Subcutaneous adipose tissue (tissue), 4 donors: ENCODE measurements around the gene LMNB1. TPM values are rescaled to one million over a fixed set of nuclear protein-coding genes. Genes with fewer than 3 reads are reported as not detected.

ENCODE experiments used
- total RNA-seq, 4 donors: library from RNA; depleted of rRNA; stranded (reverse); fragments of >200 nt; gene quantifications; one replicate each; pipeline ENCODE4 v1.1.0, GENCODE V29; 2016
- TF ChIP-seq, protein P1 (sequence below): fragments of 450-650 bp; IDR thresholded peaks from one replicate; pipeline ENCODE4 v1.5.1; 2016; ENCODE audit warnings: low read depth, mild to moderate bottlenecking, control low read depth, antibody characterized with exemption, moderate library complexity

Gene LMNB1
- total RNA-seq, 4 donors from 2014 or later: 4.1 to 14.4 (median 9.5) TPM

DNA sequence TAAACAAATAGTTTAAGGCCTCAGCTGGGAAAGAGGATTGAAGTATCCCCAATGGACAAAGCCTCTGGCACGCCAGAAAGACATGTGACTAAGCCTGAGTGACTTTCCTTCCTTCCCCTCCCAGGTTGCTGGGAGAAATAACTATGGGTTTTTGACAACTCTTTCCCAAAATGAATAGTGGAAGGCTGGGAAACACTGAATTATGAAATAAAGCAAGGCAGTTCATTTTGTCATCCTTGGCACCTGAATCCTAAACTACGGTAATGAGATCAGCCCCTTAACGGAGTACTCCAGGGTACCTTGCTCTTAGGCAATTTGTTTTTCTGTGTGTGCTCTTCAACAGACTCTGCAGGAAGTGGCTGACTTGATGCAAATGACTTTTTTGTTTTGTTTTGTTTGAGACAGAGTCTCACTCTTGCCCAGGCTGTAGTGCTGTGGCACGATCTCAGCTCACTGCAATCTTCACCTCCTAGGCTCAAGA is 75.2 kb downstream of the LMNB1 start:
- TF ChIP-seq, protein P1, sequence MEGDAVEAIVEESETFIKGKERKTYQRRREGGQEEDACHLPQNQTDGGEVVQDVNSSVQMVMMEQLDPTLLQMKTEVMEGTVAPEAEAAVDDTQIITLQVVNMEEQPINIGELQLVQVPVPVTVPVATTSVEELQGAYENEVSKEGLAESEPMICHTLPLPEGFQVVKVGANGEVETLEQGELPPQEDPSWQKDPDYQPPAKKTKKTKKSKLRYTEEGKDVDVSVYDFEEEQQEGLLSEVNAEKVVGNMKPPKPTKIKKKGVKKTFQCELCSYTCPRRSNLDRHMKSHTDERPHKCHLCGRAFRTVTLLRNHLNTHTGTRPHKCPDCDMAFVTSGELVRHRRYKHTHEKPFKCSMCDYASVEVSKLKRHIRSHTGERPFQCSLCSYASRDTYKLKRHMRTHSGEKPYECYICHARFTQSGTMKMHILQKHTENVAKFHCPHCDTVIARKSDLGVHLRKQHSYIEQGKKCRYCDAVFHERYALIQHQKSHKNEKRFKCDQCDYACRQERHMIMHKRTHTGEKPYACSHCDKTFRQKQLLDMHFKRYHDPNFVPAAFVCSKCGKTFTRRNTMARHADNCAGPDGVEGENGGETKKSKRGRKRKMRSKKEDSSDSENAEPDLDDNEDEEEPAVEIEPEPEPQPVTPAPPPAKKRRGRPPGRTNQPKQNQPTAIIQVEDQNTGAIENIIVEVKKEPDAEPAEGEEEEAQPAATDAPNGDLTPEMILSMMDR: no peak

DNA sequence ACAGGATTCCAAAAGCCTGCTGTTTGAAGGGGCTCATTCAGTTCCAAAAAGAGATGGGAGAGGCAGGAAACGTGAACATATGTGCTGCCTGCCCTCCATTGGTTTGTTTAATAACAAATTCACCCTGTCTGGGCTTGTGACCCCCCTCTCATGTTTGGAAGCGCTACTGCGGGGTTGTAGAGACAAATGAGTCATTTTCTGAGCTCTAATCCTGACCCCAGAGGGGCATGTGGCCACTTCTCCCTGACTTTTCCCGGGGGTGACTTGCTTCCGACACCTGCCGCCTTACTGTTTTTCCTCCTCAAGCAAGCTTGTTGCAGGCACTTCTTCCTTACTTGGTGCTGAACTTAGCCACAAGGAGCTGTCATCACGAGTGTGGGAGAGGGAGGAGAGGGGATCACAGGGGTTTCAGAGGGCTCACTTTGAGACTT is 75.9 kb downstream of the LMNB1 start:
- TF ChIP-seq, protein P1: no peak

DNA sequence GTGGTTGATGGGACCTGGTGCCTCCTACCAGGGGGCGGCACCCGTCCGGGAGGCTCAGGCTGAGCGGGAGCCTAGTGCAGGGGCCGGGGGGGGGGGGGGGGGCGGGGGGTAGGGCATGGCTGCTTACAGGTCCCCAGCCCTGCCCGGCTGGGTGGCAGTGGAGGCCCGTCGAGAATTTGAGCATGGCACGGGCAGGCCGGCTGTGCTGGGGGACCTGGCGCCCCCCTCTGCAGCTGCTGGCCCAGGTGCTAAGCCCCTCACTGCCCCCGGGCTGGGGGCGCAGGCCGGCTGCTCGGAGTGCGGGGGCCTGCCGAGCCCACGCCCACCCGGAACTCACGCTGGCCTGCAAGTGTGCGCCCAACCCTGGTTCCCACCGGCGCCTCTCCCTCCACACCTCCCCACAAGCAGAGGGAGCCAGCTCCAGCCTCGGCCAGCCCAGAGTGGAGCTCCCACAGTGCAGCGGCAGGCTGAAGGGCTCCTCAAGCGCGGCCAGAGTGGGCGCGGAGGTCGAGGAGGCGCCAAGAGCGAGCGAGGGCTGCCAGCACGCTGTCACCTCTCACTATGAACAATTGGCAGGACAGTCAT is 77.7 kb downstream of the LMNB1 start:
- TF ChIP-seq, protein P1: no peak

DNA sequence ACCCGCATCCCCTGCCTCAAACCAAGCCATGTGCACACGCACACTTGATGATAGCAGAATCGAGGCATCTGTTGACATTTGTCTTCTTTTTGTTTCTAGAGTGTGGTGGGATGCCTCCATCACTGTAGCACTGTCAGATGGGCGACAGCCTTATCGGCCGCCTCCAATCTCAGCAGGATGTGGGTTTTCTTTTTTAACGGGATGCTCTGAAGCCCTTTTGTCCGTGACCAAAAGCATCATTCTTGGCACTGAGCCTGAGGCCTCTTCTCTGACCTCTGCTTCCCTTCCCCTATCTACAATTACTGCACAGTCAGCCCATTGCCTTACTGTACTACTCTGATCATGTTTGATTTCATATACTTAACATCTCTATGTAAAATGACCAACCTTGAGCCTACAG is 78.3 kb downstream of the LMNB1 start:
- TF ChIP-seq, protein P1: no peak

DNA sequence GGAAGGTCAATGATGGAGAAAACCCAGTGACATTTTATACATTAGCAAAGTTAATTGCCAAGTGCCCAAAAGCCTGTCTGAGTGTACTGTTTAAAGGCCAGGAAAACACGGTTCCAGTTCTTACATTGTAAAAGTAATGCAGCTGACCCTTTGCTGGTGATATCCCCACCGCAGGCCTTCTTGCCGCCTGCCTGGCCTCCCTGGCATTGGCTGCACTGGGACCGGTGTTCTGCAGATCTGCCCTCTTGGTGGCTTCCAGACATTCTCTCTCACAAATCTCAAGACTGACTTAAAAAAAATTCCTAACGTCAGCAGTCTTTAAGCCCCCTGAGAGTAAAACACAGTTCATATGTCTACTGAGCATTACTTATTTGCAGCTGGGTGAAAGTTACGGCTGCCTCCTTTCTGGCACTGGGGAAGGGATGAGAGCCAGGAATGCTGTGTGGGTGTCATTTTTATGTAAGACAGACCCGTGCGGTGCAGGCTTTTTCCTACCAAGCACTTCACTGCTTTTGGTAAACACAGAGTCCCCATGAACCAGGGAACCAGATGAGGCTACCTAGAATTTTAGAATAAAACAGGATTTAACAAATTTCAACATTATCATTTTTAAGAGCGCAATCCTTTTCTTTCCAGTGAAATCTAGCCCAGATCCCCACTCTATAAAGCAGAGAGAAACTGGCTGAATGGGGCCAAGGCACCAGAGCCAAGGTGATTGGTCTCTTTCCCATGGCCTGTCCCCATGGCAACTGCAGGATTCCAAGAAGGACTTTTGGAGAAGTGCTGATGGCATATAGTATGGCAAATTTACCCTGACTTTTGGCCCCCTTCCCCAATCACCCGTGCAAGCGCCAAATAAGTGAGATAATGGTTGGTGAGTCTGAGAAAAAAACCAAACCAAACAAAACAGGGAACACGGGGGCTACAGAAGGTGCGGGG is 80.8 kb downstream of the LMNB1 start:
- TF ChIP-seq, protein P1: no peak

DNA sequence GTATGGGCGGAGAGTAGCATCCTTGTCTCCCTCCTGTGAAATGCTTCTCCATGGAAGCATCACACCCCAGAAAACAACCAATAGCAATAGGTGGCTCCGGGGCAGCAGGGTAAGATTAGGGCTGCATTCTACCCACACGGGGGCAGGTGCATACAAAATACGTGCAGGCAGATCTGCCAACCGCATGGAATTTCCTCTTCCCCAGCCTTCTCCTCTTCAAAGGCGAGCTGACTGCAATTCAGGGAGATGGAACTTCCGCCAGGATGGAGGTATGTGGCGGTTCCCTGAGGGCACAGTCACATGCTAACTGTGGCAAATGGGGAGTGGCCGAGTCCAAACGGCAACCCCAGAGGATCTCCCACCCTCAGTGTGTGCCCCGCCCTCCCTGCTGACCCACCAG is 81.5 kb downstream of the LMNB1 start:
- TF ChIP-seq, protein P1: no peak

DNA sequence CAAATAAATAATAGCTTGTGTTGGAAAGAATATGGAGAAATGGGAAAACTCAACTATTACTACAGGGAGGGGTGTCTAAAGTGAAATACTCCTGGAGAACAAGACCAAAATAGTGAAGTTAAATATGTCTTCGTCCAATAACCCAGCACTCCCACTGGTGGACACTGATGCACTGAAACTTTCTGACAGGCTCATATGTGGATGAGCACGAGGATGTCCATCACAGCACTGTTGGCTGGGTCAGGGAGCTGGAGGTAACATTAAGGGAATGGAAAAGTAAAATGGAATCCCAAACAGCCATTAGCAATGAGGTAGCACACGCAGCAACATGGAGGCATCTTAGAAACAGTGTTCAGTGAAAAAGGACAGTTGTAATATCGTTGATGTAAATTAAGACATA is 86.5 kb downstream of the LMNB1 start:
- TF ChIP-seq, protein P1: no peak
